HFFc6 (cell line): Measurements from ENCODE around the gene LZTS2. TPM values are rescaled to one million over a fixed set of nuclear protein-coding genes. Genes with fewer than 3 reads are reported as not detected.
A peak's percentile ranks its signal among the peaks of the same experiment; 100 is the strongest.

Experiments
- DNase-seq: peaks from one replicate; pipeline ENCODE4 v3.0.0-alpha.2; 2018
- H3K27ac Mint-ChIP-seq: 2 replicates; pipeline ENCODE4 v1.8.0; 2020; ENCODE audit warnings: mild to moderate bottlenecking, mixed read lengths
- H3K27me3 Mint-ChIP-seq: 2 replicates; pipeline ENCODE4 v1.8.0; 2021; ENCODE audit warnings: mild to moderate bottlenecking, moderate library complexity, mixed read lengths; ENCODE audit not compliant: insufficient read depth
- H3K36me3 Mint-ChIP-seq: 2 replicates; pipeline ENCODE4 v1.8.0; 2021; ENCODE audit warnings: low read depth, mixed read lengths
- H3K4me1 Mint-ChIP-seq: 2 replicates; pipeline ENCODE4 v1.8.0; 2020; ENCODE audit warnings: low read depth, mixed read lengths
- H3K4me3 Mint-ChIP-seq: 2 replicates; pipeline ENCODE4 v1.8.0; 2020; ENCODE audit warnings: mild to moderate bottlenecking, moderate library complexity, mixed read lengths
- H3K9me3 Mint-ChIP-seq: 2 replicates; pipeline ENCODE4 v1.8.0; 2020; ENCODE audit warnings: mild to moderate bottlenecking, mixed read lengths
- long read RNA-seq: library from polyadenylated mRNA; unstranded; transcript quantifications from one replicate; pipeline ENCODE4 v2.0.0, GENCODE V29; 2019
- total RNA-seq, 6 experiments: library from RNA; stranded (reverse); fragmentation: NEBNext Ultra II Directional; extraction: Animal tissue kit (Norgen Biotek cat#: 25700); gene quantifications; 2 replicates in 1 of 6; 3 replicates in 5 of 6; pipeline ENCODE4 v1.2.3, GENCODE V29; 2021
- TF ChIP-seq, protein P1 (sequence below): fragments of 200-600 bp; sonication (generic); IDR thresholded peaks from 2 replicates; pipeline ENCODE4 v1.5.0; 2021; ENCODE audit warnings: antibody characterized with exemption, mild to moderate bottlenecking

The LZTS2 gene, protein sequence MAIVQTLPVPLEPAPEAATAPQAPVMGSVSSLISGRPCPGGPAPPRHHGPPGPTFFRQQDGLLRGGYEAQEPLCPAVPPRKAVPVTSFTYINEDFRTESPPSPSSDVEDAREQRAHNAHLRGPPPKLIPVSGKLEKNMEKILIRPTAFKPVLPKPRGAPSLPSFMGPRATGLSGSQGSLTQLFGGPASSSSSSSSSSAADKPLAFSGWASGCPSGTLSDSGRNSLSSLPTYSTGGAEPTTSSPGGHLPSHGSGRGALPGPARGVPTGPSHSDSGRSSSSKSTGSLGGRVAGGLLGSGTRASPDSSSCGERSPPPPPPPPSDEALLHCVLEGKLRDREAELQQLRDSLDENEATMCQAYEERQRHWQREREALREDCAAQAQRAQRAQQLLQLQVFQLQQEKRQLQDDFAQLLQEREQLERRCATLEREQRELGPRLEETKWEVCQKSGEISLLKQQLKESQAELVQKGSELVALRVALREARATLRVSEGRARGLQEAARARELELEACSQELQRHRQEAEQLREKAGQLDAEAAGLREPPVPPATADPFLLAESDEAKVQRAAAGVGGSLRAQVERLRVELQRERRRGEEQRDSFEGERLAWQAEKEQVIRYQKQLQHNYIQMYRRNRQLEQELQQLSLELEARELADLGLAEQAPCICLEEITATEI
- 10 to 100 TPM; 66.8 to 80.5 (median 74.6) TPM for total RNA-seq
- long read RNA-seq, full-length matches to known transcripts, result 10 of 26 reads
- long read RNA-seq, partial matches to known transcripts, result 11 of 26 reads
- long read RNA-seq, other reads (novel, unspliced or antisense), result 5 of 26 reads

DNA sequence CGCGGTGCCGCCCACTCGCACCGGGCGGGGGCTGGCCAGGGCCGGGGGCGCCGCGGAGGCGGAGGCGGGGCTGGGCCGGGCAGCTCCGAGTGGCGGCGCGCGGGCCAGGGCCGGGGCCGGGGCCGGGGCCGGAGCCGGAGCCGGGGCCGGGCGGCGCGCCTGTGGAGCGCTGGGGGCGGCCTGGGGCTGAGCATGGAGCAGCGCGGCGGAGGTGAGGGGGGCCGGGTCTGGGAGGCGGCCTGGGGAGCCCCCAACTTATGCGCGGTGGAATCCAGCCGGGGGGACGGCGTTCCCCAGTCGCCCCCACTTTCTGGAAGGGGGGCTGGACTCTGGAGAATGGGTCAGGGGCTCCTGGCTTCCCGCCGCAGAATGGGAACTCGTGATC is at the start of gene LZTS2:
Gene LZTS2, plus strand, starts transcription at position 67 of the 385 bp plus-strand sequence. CDS start 2,731 bp downstream, outside the sequence.
- peak within 1 kb of the TSS; percentile 95 for H3K27ac Mint-ChIP-seq
- H3K27me3 Mint-ChIP-seq, result no peaks in the 10 kb centered on the region; the same call in none of the 2 replicates

DNA sequence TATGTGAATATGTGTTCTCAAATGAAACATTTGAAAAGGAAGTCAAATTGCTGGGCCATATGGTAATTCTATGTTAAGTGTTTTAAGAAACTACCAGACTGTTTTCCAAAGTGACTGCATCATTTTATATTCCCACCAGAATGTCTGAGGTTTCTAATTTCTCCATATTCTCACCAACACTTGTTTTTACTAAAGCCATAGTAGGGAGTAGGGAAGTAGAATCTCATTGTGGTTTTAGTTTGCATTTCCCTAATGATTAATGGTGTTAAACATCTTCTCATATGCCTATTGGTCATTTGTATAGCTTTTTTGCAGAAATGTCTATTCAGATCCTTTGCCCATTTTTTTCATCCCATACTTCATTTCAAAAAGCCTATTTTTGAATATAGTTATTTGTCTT is 39.4 kb upstream of the LZTS2 start:
- H3K9me3 Mint-ChIP-seq, result no peaks in the 10 kb centered on the region
- TF ChIP-seq, protein P1, sequence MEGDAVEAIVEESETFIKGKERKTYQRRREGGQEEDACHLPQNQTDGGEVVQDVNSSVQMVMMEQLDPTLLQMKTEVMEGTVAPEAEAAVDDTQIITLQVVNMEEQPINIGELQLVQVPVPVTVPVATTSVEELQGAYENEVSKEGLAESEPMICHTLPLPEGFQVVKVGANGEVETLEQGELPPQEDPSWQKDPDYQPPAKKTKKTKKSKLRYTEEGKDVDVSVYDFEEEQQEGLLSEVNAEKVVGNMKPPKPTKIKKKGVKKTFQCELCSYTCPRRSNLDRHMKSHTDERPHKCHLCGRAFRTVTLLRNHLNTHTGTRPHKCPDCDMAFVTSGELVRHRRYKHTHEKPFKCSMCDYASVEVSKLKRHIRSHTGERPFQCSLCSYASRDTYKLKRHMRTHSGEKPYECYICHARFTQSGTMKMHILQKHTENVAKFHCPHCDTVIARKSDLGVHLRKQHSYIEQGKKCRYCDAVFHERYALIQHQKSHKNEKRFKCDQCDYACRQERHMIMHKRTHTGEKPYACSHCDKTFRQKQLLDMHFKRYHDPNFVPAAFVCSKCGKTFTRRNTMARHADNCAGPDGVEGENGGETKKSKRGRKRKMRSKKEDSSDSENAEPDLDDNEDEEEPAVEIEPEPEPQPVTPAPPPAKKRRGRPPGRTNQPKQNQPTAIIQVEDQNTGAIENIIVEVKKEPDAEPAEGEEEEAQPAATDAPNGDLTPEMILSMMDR, result no peak
- no peak overlapping the region for H3K27ac Mint-ChIP-seq
- no peaks in the 10 kb centered on the region for H3K4me1 Mint-ChIP-seq
- H3K4me3 Mint-ChIP-seq, result no peak overlapping the region
- H3K27me3 Mint-ChIP-seq, result no peaks in the 10 kb centered on the region
- DNase-seq, result no peak
- peaks cover 26% of the 10 kb centered on the region for H3K36me3 Mint-ChIP-seq

More for the DNA sequence above, at the start of gene LZTS2:
- TF ChIP-seq, protein P1, result no peak
- Mint-ChIP-seq H3K4me3 (peak within 1 kb of the TSS; percentile 90), H3K4me1 (peaks cover 29% of the 10 kb centered on the region), H3K9me3 (no peaks in the 10 kb centered on the region), H3K36me3 (peaks cover 6% of the 10 kb centered on the region; the same call in 1 of the 2 replicates)
- DNase-seq, result no peak

DNA sequence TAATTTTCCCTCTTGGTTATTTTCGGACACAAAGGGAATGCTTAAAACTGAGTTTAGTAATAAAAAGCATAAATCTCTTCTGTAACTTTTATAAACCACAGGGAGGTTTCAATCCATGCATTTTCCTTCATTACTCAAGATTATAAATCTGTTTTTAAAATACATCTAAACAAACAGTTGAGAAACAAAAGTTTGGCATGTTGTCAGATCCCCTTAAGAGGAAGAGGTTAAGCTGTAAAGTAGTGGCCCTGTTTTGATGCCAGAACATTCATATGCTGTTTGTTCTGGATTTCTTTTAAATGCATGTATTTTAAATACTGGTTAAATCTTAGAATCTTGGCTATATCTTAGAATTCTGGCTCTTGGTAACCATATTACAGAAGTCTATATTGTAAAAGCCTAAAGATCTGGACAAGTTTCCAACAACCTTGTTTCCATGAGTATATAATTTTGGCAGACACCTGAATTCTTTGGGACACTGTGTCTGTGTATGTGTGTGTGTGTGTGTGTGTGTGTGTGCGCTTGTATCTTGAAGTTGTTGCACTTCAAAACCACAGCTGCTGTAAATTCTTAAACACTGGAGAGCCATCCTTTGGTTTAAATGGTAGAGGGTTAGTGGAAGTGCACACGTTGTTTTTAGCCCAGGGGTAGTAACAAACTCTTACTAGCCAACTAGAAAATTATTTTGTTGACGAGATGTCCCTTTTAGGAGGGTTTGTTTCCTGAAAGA is 37.1 kb upstream of the LZTS2 start:
- Mint-ChIP-seq H3K27ac (no peak overlapping the region), H3K4me1 (no peaks in the 10 kb centered on the region), H3K9me3 (no peaks in the 10 kb centered on the region), H3K36me3 (peaks cover 21% of the 10 kb centered on the region), H3K27me3 (no peaks in the 10 kb centered on the region), H3K4me3 (no peak overlapping the region)
- TF ChIP-seq, protein P1, result no peak
- DNase-seq, result no peak

DNA sequence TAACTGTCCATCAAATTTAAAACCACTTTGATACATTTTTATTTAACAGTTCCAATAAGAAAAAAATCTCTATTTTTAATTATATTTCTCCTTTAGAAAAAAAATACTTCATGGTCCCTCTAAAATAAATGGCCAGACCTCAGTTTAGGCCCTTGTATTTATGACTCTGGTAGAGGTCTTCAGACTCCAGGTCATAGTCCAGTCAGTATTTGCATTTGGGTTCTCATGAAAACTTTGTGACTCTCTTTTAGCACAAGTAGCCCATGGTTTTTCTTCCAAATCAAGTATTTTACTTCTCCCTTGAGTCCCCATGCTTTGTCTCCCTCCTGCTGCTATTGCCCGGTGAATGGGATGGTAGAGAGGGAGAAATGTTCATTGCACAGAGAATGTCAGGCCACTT is 35.8 kb upstream of the LZTS2 start:
- TF ChIP-seq, protein P1, result no peak
- Mint-ChIP-seq H3K4me1 (peaks cover 7% of the 10 kb centered on the region), H3K36me3 (peaks cover 17% of the 10 kb centered on the region), H3K27me3 (no peaks in the 10 kb centered on the region; the same call in 1 of the 2 replicates), H3K9me3 (no peaks in the 10 kb centered on the region), H3K4me3 (no peak overlapping the region), H3K27ac (no peak overlapping the region)
- no peak for DNase-seq

DNA sequence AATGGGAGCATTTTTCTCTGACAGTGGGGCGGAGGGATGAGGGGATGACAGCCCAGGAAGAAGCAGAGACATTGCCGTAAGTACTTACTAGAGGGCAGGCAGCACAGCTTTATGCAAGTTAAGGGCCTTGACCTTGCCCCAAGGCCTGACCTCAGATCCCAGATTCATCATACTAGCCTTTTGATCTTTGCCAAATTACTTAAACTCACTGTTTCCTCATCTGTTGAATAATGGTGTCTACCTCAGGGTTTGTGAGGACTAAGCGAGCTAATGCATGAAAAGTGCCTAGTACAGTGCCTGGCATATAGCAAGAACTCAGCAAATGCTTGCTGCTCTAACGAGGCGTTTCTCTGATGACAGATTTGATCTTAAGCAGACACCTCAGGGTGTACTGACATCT is 33.8 kb upstream of the LZTS2 start:
- Mint-ChIP-seq H3K27me3 (no peaks in the 10 kb centered on the region; the same call in 1 of the 2 replicates), H3K4me1 (peaks cover 9% of the 10 kb centered on the region), H3K27ac (no peak overlapping the region), H3K4me3 (no peak overlapping the region), H3K9me3 (no peaks in the 10 kb centered on the region), H3K36me3 (peaks cover 12% of the 10 kb centered on the region)
- TF ChIP-seq, protein P1, result no peak
- DNase-seq, result no peak
